DND-41 (cell line): ENCODE data around the gene CBX4.

Source experiments
- ATAC-seq: fragments of 200-7000 bp; cut with Tn5 transposase; 3 replicates; pipeline ENCODE4 v1.9.1; 2021; ENCODE audit warnings: low read depth; ENCODE audit not compliant: insufficient read depth
- DNase-seq: peaks from one replicate; pipeline ENCODE4 v3.0.0-alpha.2; 2020
- H2AFZ ChIP-seq: 2 replicates; pipeline ENCODE4 v1.6.0; 2012; ENCODE audit warnings: low read depth, low read length
- H3K27ac ChIP-seq: 2 replicates; pipeline ENCODE4 v1.5.1; 2012; ENCODE audit warnings: low read length, inconsistent platforms
- H3K27me3 ChIP-seq: fragments of 200-600 bp; sonication (generic); 2 replicates; pipeline ENCODE4 v1.6.0; 2012; ENCODE audit warnings: low read length, mild to moderate bottlenecking, inconsistent platforms; ENCODE audit not compliant: insufficient read depth, poor library complexity
- H3K36me3 ChIP-seq: 2 replicates; pipeline ENCODE4 v1.5.1; 2012; ENCODE audit warnings: low read length, inconsistent platforms; ENCODE audit not compliant: insufficient read depth
- H3K4me1 ChIP-seq: 2 replicates; pipeline ENCODE4 v1.5.1; 2012; ENCODE audit warnings: mild to moderate bottlenecking, low read length; ENCODE audit not compliant: insufficient read depth
- H3K4me2 ChIP-seq: 2 replicates; pipeline ENCODE4 v1.6.0; 2012; ENCODE audit warnings: mild to moderate bottlenecking, moderate library complexity, low read length, inconsistent platforms; ENCODE audit not compliant: insufficient read depth
- H3K4me3 ChIP-seq, 2 experiments: fragments of 200-600 bp in 1 of 2; shearing (Covaris generic) in 1 of 2; 2 replicates each; pipeline ENCODE4 v1.5.1; 2012 to 2016; ENCODE audit warnings: inconsistent platforms in 2 of 2, low read length in 2 of 2, mild to moderate bottlenecking in 2 of 2, low read depth in 1 of 2, moderate library complexity in 1 of 2
- H3K79me2 ChIP-seq: 2 replicates; pipeline ENCODE4 v1.6.0; 2012; ENCODE audit warnings: low read length, inconsistent platforms; ENCODE audit not compliant: insufficient read depth
- H3K9ac ChIP-seq: 2 replicates; pipeline ENCODE4 v1.6.0; 2012; ENCODE audit warnings: low read depth, mild to moderate bottlenecking, inconsistent platforms, low read length, moderate library complexity
- H3K9me3 ChIP-seq: 2 replicates; pipeline ENCODE4 v1.5.1; 2012; ENCODE audit warnings: low read length, moderate library complexity, mild to moderate bottlenecking, inconsistent platforms; ENCODE audit not compliant: insufficient read depth, severe bottlenecking
- H4K20me1 ChIP-seq: 2 replicates; pipeline ENCODE4 v1.6.0; 2012; ENCODE audit warnings: low read length; ENCODE audit not compliant: insufficient read depth
- EZH2 ChIP-seq: IDR thresholded peaks from 3 replicates; pipeline ENCODE4 v1.6.1; 2012; ENCODE audit warnings: borderline replicate concordance, low read depth, mild to moderate bottlenecking, moderate library complexity, low read length, inconsistent platforms; ENCODE audit not compliant: severe bottlenecking
- TF ChIP-seq, protein P1 (sequence below): IDR thresholded peaks from 2 replicates; pipeline ENCODE4 v1.5.1; 2012; ENCODE audit warnings: borderline replicate concordance, low read length, moderate library complexity, mild to moderate bottlenecking; ENCODE audit not compliant: poor library complexity, severe bottlenecking; ENCODE audit errors: extremely low read depth

CBX4 gene

DNA sequence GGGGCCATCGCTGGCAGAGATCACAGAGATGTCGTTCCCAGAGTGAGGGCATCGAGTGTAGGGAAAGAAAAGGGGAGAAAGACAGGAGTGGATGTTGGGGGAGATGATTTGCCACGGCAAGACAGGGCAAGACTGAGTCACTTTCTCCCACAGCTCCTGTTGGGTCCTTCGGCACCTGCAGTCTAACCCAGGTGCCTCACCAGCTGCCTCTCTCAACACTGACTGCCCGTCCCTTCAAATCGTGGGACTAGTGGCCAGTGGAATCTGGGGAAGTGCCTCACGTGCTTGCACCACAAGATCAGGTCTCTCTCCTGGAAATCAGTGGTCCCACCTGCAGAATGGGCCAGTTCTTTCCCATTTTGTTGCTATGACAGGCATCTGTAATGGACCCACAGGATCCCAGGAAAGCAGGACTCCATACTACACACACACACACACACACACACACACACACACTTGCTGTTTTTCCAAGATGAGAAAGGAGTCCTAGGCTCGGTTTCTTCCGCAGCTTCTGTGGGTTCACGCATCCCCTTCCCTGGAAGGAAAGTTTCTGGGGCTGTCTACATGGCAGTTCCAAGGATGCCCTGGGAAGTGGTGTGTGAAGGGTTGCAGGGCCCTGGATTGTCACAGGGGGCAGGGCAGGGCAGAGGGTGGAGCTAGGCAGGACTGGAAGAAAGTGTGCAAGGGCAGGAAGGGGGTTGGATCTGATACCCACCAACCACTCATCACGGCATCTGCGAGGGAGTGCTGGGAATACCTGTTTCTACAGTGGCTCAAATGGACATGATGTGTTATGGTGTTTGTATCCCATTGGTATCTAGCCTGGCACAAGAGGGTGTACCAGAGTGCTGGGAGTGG is 32.1 kb downstream of the CBX4 start:
- no peak overlapping the region for H2AFZ ChIP-seq
- no peaks in the 10 kb centered on the region for H3K36me3 ChIP-seq
- H3K9me3 ChIP-seq = no peaks in the 10 kb centered on the region
- DNase-seq (no peak), ATAC-seq (no peak)
- H3K27ac ChIP-seq = no peak overlapping the region
- no peak for TF ChIP-seq EZH2
- TF ChIP-seq, protein P1, sequence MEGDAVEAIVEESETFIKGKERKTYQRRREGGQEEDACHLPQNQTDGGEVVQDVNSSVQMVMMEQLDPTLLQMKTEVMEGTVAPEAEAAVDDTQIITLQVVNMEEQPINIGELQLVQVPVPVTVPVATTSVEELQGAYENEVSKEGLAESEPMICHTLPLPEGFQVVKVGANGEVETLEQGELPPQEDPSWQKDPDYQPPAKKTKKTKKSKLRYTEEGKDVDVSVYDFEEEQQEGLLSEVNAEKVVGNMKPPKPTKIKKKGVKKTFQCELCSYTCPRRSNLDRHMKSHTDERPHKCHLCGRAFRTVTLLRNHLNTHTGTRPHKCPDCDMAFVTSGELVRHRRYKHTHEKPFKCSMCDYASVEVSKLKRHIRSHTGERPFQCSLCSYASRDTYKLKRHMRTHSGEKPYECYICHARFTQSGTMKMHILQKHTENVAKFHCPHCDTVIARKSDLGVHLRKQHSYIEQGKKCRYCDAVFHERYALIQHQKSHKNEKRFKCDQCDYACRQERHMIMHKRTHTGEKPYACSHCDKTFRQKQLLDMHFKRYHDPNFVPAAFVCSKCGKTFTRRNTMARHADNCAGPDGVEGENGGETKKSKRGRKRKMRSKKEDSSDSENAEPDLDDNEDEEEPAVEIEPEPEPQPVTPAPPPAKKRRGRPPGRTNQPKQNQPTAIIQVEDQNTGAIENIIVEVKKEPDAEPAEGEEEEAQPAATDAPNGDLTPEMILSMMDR = no peak
- no peak overlapping the region for H3K4me3 ChIP-seq
- no peak overlapping the region for H3K9ac ChIP-seq
- H3K79me2 ChIP-seq = peaks cover 8% of the 10 kb centered on the region
- peaks cover 56% of the 10 kb centered on the region for H3K4me1 ChIP-seq
- peaks cover 46% of the 10 kb centered on the region for H3K27me3 ChIP-seq
- H3K4me2 ChIP-seq = no peak overlapping the region
- H4K20me1 ChIP-seq = no peaks in the 10 kb centered on the region

GRCh38 chr17:79806446-79806760 is 32.8 kb downstream of the CBX4 start:
- Histone ChIP-seq H3K9ac (no peak overlapping the region), H3K9me3 (no peaks in the 10 kb centered on the region), H3K4me3 (no peak overlapping the region), H3K27ac (no peak overlapping the region), H3K79me2 (peaks cover 8% of the 10 kb centered on the region), H4K20me1 (no peaks in the 10 kb centered on the region), H2AFZ (no peak overlapping the region), H3K4me1 (peaks cover 52% of the 10 kb centered on the region), H3K27me3 (peaks cover 39% of the 10 kb centered on the region), H3K4me2 (no peak overlapping the region), H3K36me3 (no peaks in the 10 kb centered on the region)
- no peak for TF ChIP-seq EZH2
- TF ChIP-seq, protein P1 = no peak
- no peak for DNase-seq
- no peak for ATAC-seq

DNA sequence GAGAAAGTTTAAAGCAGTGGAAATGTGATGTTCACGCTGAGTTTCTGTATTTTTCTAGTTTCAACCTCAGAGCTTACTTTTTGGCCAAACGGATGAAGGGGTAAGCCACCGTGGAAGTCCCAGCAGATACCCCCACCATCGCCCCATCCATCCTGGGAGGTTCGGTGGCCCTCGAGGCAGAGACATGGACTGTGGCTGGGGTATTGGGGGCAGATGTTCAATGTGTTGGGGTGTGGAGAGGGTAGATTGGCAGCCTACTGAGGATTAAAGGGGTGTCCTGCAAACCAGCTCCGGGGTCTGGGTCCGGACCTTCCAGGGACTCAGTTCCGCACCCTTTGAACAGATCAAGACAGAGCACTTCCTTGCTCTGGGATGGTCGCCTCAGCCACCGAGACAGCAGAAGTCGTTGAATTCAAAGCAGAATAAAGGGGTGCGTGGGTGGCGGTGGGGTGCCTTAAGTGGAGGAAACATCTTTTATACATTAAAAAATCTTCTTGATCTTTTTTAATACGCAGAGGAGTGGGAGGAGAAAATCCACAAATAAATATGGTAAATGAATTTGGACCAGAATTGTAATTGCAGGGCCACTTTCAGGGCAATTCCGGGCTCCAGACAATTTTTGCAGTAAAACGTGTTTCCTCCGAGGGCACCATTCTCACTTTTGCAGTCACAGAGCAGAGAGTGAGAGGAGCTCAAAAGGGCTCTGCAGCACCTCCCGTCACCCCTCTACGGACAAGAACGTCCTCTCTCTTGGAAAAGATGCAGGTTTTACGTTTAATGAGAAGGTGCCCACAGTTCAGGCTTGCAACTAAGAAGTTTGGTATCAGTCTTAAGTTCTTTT is 34.2 kb downstream of the CBX4 start:
- peaks cover 53% of the 10 kb centered on the region for H3K4me1 ChIP-seq
- peak overlapping the region; percentile 57 for H3K9ac ChIP-seq
- H3K27ac ChIP-seq = peak overlapping the region; percentile 2; the same call in 1 of the 2 replicates

More for the DNA sequence above, 34.2 kb downstream of the CBX4 start:
- no peaks in the 10 kb centered on the region for H3K36me3 ChIP-seq
- no peaks in the 10 kb centered on the region for H3K9me3 ChIP-seq
- peak overlapping the region; percentile 78 for H3K4me2 ChIP-seq
- TF ChIP-seq EZH2 = no peak
- TF ChIP-seq, protein P1 = no peak
- DNase-seq (no peak), ATAC-seq (no peak)
- H4K20me1 ChIP-seq = no peaks in the 10 kb centered on the region
- peak overlapping the region; percentile 16 to 58; a peak in 3 of 4 replicates for H3K4me3 ChIP-seq
- H3K79me2 ChIP-seq = peaks cover 8% of the 10 kb centered on the region
- H2AFZ ChIP-seq = no peak overlapping the region
- peaks cover 37% of the 10 kb centered on the region for H3K27me3 ChIP-seq
